Hematopoietic multipotent progenitor cell treated with erythropoietin and hydrocortisone succinate and interleukin-3 and kit ligand, for 17 days (in vitro differentiated cells): ENCODE measurements around the gene NRXN3.
A peak's percentile ranks its signal among the peaks of the same experiment; 100 is the strongest.

Experiments used
- DNase-seq: peaks from one replicate; pipeline ENCODE4 v3.0.0-alpha.2; 2015; ENCODE audit warnings: low spot score

The NRXN3 gene

GRCh38 chr14:78576437-78577166, 406.4 kb downstream of the NRXN3 start:
- DNase-seq: no peak

GRCh38 chr14:78581229-78581628, 411.1 kb downstream of the NRXN3 start:
- DNase-seq: no peak

- DNase-seq: no peak
Observed at GRCh38 chr14:78586681-78587080, 416.5 kb downstream of the NRXN3 start.

- DNase-seq: no peak
Observed at GRCh38 chr14:78588906-78589305, 418.7 kb downstream of the NRXN3 start.

GRCh38 chr14:78592616-78593219, 422.5 kb downstream of the NRXN3 start:
- DNase-seq: no peak

- no peak for DNase-seq
Observed at GRCh38 chr14:78593949-78594348, 423.8 kb downstream of the NRXN3 start.

GRCh38 chr14:78595797-78596196, 425.6 kb downstream of the NRXN3 start:
- no peak for DNase-seq

- DNase-seq: peak; percentile 57
Observed at GRCh38 chr14:78598046-78598920, 428.1 kb downstream of the NRXN3 start.

GRCh38 chr14:78605025-78605762, 435.0 kb downstream of the NRXN3 start:
- no peak for DNase-seq

- DNase-seq: no peak
Observed at GRCh38 chr14:78605897-78606500, 435.8 kb downstream of the NRXN3 start.

- no peak for DNase-seq
Observed at GRCh38 chr14:78608998-78609787, 439.0 kb downstream of the NRXN3 start.

- DNase-seq: no peak
Observed at GRCh38 chr14:78610994-78611393, 440.8 kb downstream of the NRXN3 start.

- no peak for DNase-seq
Observed at GRCh38 chr14:78611796-78612571, 441.8 kb downstream of the NRXN3 start.

- no peak for DNase-seq
Observed at GRCh38 chr14:78612666-78613065, 442.5 kb downstream of the NRXN3 start.

GRCh38 chr14:78614593-78614992, 444.4 kb downstream of the NRXN3 start:
- DNase-seq: no peak

GRCh38 chr14:78617735-78618134, 447.6 kb downstream of the NRXN3 start:
- no peak for DNase-seq

- no peak for DNase-seq
Observed at GRCh38 chr14:78618368-78618767, 448.2 kb downstream of the NRXN3 start.

GRCh38 chr14:78627114-78627513, 456.9 kb downstream of the NRXN3 start:
- no peak for DNase-seq

- no peak for DNase-seq
Observed at GRCh38 chr14:78631551-78631950, 461.4 kb downstream of the NRXN3 start.

- no peak for DNase-seq
Observed at GRCh38 chr14:78633752-78634151, 463.6 kb downstream of the NRXN3 start.
